Measurements from ENCODE around the gene DCAF11. TPM values are rescaled to one million over a fixed set of nuclear protein-coding genes. Genes with fewer than 3 reads are reported as not detected.
A peak's percentile ranks its signal among the peaks of the same experiment; 100 is the strongest.

Gene DCAF11
- total and polyA plus RNA-seq, 2 of the 13 experiments (the other 11 are each of a cell fraction or from before 2014, with no cell fraction given), result 150 to 257 TPM

DNA sequence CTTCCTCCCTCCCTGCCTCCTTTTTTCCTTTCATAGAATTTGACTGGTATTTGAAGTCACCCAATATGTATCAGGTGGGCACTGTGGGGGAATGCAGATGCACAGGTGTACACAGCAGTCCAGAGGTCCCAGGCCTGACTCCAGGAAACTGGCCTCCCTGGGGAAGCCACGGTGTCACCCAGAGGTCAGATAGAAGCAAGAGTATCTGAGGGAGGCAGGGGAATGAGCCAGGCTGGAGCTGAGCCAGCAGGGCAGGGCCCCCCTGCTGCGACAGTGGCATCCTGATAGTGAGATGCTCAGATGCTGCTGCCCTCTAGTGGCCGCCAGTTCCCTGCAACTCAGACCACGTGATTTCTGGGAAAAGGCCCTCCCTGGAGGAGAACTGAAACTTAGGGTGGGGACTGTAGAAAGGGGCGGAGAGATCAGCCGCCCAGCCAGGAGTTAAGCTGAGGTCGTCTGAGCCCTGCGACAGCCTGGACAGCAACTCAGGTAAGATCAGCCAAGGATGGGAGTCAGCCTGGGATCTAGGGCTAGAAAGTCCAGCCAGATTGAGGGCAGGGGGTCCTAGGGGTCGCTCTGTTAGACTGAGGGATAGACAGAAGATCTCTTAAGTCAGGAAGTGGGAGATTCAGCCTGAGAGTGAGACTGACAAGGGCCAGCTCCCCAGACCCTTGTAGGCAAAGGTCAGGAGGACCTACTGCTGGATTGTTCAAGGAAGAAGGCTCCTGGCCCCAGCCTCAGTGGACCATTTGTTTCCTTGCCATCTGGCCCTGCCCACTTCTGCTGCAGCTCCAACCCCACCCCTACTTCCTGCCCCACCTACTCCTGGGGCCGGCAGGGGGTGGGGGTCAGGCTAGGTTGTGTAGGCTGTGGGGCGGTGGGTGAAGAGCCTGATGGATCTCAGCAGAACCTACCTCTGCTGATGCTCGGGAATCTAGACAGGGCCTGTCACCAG, 46.5 kb downstream of the DCAF11 start, which contains the start of gene IRF9 (continued):
- TF ChIP-seq, protein P1, sequence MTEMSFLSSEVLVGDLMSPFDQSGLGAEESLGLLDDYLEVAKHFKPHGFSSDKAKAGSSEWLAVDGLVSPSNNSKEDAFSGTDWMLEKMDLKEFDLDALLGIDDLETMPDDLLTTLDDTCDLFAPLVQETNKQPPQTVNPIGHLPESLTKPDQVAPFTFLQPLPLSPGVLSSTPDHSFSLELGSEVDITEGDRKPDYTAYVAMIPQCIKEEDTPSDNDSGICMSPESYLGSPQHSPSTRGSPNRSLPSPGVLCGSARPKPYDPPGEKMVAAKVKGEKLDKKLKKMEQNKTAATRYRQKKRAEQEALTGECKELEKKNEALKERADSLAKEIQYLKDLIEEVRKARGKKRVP (CRISPR knock-in tag; IDR thresholded peaks at IDR 0.05), result peak in 1 of 2 experiments; percentile 93; a peak in 2 of 4 replicates
- peak; percentile 97 for TF ChIP-seq KDM5B (CRISPR knock-in tag; IDR thresholded peaks at IDR 0.05; ENCODE audit: borderline replicate concordance)
- TF ChIP-seq, protein P2, sequence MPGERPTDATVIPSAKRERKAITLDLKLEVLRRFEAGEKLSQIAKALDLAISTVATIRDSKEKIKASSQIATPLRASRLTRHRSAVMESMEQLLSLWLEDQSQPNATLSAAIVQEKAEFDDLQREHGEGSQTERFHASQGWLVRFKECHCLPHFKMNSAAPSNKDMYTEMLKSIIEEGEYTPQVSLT (CRISPR knock-in tag; IDR thresholded peaks at IDR 0.05; ENCODE audit: borderline replicate concordance, low read depth), result no peak; the same call in 1 of the 2 replicates
- peak; percentile 51; the same call in 1 of the 2 replicates for TF ChIP-seq CENPT (CRISPR knock-in tag; IDR thresholded peaks at IDR 0.05; ENCODE audit: low read depth)
- peak; percentile 40 for TF ChIP-seq SRF (IDR thresholded peaks at IDR 0.05; ENCODE audit: low read depth, low read length)
- TF ChIP-seq CBFB (CRISPR knock-in tag; IDR thresholded peaks at IDR 0.05), result peak; percentile 94
- TF ChIP-seq HMGA1 (CRISPR knock-in tag; conservative IDR thresholded peaks at IDR 0.05), result no peak
- TF ChIP-seq FOXA3 (CRISPR knock-in tag; IDR thresholded peaks at IDR 0.05), result peak; percentile 96
- TF ChIP-seq ZNF24 (IDR thresholded peaks at IDR 0.05), result peak; percentile 54; the same call in 1 of the 2 replicates
- TF ChIP-seq PHF8 (CRISPR knock-in tag; IDR thresholded peaks at IDR 0.05), result peak; percentile 81
- TF ChIP-seq ZNF83 (CRISPR knock-in tag; IDR thresholded peaks at IDR 0.05; ENCODE audit: borderline replicate concordance), result peak; percentile 88
- peak; percentile 99 for TF ChIP-seq KAT7 (CRISPR knock-in tag; IDR thresholded peaks at IDR 0.05; ENCODE audit: borderline replicate concordance)
- TF ChIP-seq NCOA1 (CRISPR knock-in tag; IDR thresholded peaks at IDR 0.05), result no peak
- peak; percentile 95 for TF ChIP-seq KLF12 (CRISPR knock-in tag; IDR thresholded peaks at IDR 0.05; ENCODE audit: borderline replicate concordance)
- peak; percentile 97 for TF ChIP-seq AKAP8 (CRISPR knock-in tag; IDR thresholded peaks at IDR 0.05)
- peak; percentile 55; the same call in 1 of the 2 replicates for TF ChIP-seq MAFF (IDR thresholded peaks at IDR 0.05; ENCODE audit: low read depth, low read length)
- TF ChIP-seq PRPF4 (IDR thresholded peaks at IDR 0.05; ENCODE audit: low read depth, low read length, poor library complexity, severe bottlenecking), result peak; percentile 24
- TF ChIP-seq ZNF510 (CRISPR knock-in tag; IDR thresholded peaks at IDR 0.05; ENCODE audit: low read depth), result no peak
- peak; percentile 97 for TF ChIP-seq TAF15 (IDR thresholded peaks at IDR 0.05; ENCODE audit: low read depth, low read length, poor library complexity, severe bottlenecking)
- TF ChIP-seq, protein P3, sequence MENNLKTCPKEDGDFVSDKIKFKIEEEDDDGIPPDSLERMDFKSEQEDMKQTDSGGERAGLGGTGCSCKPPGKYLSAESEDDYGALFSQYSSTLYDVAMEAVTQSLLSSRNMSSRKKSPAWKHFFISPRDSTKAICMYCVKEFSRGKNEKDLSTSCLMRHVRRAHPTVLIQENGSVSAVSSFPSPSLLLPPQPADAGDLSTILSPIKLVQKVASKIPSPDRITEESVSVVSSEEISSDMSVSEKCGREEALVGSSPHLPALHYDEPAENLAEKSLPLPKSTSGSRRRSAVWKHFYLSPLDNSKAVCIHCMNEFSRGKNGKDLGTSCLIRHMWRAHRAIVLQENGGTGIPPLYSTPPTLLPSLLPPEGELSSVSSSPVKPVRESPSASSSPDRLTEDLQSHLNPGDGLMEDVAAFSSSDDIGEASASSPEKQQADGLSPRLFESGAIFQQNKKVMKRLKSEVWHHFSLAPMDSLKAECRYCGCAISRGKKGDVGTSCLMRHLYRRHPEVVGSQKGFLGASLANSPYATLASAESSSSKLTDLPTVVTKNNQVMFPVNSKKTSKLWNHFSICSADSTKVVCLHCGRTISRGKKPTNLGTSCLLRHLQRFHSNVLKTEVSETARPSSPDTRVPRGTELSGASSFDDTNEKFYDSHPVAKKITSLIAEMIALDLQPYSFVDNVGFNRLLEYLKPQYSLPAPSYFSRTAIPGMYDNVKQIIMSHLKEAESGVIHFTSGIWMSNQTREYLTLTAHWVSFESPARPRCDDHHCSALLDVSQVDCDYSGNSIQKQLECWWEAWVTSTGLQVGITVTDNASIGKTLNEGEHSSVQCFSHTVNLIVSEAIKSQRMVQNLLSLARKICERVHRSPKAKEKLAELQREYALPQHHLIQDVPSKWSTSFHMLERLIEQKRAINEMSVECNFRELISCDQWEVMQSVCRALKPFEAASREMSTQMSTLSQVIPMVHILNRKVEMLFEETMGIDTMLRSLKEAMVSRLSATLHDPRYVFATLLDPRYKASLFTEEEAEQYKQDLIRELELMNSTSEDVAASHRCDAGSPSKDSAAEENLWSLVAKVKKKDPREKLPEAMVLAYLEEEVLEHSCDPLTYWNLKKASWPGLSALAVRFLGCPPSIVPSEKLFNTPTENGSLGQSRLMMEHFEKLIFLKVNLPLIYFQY (CRISPR knock-in tag; IDR thresholded peaks at IDR 0.05; ENCODE audit: borderline replicate concordance), result peak; percentile 91
- TF ChIP-seq TRIM24 (CRISPR knock-in tag; IDR thresholded peaks at IDR 0.05), result no peak
- TF ChIP-seq MIER3 (CRISPR knock-in tag; IDR thresholded peaks at IDR 0.05; ENCODE audit: borderline replicate concordance), result peak; percentile 100
- TF ChIP-seq, protein P4, sequence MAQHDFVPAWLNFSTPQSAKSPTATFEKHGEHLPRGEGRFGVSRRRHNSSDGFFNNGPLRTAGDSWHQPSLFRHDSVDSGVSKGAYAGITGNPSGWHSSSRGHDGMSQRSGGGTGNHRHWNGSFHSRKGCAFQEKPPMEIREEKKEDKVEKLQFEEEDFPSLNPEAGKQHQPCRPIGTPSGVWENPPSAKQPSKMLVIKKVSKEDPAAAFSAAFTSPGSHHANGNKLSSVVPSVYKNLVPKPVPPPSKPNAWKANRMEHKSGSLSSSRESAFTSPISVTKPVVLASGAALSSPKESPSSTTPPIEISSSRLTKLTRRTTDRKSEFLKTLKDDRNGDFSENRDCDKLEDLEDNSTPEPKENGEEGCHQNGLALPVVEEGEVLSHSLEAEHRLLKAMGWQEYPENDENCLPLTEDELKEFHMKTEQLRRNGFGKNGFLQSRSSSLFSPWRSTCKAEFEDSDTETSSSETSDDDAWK (CRISPR knock-in tag; IDR thresholded peaks at IDR 0.05), result no peak
